Measurements from ENCODE around the gene NKX1-2.

Gene NKX1-2

DNA sequence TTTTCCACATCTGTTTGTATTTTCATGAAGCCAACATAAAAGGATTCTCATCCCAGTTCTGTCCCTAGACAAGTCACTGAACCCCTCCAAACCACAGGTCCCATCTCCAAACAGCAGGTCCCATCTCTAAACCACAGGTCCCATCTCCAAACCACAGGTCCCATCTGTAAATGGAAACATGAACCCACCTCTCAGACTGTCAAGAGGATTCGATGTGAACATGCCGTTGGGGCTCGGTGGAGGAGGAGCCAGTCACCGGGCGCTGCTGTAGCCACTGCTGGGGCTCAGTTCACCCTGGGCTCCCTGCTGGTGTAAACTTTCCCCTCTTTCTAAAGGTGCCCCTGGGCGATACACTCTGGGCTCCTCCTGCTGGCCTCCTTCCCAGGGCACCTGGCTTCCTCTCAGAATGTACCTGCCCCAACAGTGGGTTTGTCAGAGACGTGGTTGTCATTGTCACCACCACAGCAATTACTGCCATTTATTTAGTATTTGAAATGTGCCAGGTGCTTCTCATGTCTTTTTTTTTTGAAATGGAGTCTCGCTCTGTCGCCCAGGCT lies 24.8 kb upstream of the NKX1-2 start:
- DNase-seq, result no peak

- no peak for DNase-seq
These were observed 23.2 kb upstream of the NKX1-2 start for GRCh38 chr10:124473070-124473469.

DNA sequence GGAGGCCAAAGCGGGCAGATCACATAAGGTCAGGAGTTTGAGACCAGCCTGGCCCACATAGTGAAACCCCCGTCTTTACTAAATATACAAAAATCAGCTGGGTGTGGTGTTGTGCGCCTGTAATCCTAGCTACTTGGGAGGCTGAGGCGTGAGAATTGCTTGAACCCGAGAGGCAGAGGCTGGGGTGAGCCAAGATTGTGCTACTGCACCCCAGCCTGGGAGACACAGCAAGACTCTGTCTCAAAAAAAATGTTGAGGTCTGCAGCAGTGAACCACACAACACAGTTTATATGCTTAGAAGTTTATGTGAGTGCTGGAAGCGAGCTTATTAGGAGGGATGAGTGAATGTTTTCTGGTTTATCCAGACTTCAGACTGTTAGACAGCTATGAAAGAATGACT lies 22.2 kb upstream of the NKX1-2 start:
- DNase-seq, result no peak

- no peak for DNase-seq
These were observed 21.0 kb upstream of the NKX1-2 start for GRCh38 chr10:124470544-124471434.

- no peak for DNase-seq
These were observed 20.2 kb upstream of the NKX1-2 start for GRCh38 chr10:124469956-124470484.

- DNase-seq, result no peak
These were observed 18.8 kb upstream of the NKX1-2 start for GRCh38 chr10:124468624-124469023.

DNA sequence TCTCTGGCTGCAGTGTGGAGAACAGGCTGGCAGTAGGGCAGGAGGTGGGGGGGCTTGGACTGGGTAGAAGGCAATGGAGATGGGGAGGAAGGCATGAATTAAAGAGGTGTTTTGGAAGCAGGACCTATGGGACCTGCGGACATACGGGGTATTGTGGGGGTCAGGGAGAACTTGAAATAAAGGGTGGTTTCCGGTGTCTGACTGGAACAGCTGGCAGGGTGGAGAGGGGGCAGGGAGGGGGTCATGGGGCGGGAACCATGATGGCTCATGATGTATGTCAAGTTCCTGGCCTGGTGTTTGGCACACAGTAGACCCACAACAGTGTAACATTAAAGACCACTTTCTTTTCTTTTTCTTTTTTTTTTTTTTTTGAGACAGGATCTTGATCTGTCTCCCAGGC lies 17.3 kb upstream of the NKX1-2 start:
- no peak for DNase-seq

DNA sequence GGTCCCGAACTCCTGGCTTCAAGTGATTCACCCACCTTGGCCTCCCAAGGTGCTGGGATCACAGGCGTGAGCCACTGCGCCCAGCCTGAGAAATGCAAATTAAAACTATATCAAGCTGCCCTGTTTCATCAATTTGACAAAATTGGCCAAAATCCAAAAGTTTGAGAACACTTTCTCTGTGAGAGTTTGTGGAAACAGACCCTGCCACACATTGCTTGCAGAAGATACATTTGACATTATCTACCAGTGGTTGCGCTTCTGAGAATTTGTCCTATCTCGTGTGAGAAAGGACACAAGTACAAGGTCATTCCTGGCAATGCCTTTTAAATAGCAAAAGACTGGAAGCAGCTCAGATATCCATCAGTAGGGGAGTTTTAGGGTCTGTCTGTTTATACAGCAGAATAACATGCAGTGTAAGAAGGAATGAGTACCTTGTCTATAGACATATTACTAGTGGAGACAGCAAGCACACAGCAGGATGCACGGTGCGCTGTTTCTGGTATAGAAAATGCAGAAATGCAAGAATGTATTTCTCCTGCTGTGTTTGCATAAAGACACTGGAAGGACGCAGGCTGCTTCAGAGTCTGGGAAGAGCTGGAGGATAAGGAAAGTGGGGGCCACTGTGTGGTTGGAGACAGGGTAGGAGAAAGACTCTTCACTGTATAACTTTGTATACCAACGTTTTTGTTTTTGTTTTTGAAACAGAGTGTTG lies 16.1 kb upstream of the NKX1-2 start:
- no peak for DNase-seq

GRCh38 chr10:124465003-124465776 lies 15.4 kb upstream of the NKX1-2 start:
- DNase-seq, result no peak

- DNase-seq, result no peak
These were observed 14.5 kb upstream of the NKX1-2 start for GRCh38 chr10:124464028-124464965.

DNA sequence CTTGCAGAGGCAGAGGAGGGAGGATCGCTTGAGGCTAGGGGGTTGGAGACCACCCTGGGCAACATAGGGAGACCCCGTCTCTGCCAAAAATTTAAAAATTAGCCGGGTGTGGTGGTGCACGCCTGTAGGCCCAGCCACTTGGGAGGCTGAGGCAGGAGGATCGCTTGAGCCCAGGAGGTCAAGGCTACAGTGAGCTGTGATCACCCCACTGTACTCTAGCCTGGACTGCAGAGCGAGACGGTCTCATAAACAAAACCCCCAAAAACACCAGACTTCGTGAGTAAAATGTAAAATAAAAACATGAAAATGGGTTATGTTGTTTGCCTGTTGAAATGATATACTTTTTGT lies 12.5 kb upstream of the NKX1-2 start:
- DNase-seq, result no peak

DNA sequence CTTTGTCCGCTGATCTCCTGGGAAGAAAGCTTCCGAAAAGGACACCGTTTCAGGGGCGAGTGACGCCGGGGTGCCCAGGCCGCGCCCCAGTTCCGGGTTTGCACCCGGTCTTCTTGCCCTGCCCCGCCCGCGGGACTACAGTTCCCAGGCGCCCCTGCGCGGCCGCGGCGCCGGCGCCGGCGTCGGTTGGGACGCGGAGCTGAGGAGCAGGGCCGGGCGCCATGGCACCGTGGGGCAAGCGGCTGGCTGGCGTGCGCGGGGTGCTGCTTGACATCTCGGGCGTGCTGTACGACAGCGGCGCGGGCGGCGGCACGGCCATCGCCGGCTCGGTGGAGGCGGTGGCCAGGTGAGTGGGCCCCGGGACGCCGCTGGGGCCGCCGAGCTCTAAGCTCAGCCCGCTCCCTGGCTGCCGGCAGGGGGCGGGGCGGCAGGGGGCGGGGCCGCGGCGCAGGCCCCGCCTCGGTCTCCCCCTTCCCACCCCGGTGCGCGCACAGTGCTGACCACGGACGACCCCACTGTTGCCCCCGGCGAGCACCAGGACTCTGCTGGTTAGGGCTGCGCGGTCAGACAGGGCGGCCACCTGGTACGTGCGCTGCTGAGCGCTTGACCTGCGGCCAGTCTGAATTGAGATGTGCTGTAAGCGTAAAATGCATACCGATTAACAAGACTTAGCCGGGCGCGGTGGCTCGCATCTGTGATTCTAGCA lies 12.0 kb upstream of the NKX1-2 start, which contains the start of gene LHPP:
LHPP (plus strand) TSS at position 182 of the 706 bp plus-strand sequence; CDS start at position 222, 40 bp downstream.
- peak; percentile 99 for DNase-seq

GRCh38 chr10:124460144-124460543 lies 10.3 kb upstream of the NKX1-2 start:
- DNase-seq, result no peak

DNA sequence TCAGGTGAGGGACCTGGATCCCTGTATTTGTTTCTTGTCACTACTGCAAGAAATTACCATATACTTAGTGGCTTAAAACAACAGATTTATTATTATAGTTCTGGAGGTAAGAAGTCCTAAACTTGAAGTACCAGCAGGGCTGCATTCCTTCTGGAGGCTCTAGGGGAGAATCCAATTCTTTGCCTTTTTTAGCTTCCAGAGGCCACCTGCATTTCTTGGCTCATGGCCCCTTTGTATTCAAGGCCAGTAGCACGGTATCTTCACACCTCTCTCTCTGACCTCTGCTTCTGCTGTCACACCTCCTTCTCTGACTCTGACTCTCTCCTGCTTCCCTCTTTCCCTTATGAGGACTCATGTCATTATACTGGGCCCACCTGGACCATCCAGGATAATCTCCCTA lies 9.6 kb upstream of the NKX1-2 start:
- no peak for DNase-seq

DNA sequence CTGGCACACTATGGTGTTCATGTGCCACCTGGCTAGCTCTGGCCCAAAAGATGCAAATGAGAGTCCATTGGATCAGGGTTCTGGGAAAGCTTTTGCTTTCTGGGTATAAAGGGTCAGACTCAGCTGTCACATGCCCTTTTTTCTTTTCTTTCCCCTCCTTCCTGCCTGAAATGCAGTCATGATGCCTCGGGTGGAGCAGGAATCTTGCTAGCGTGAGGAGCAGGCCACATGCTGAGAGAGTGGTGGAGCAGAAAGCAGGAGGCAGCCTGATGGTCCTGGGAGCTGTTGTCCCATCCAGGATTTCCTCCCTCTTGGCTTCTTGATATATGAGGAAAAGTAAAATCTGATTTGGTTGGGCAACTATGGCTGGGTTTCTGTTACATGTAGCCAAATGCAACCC lies 9.1 kb upstream of the NKX1-2 start:
- no peak for DNase-seq

GRCh38 chr10:124458473-124458872 lies 8.6 kb upstream of the NKX1-2 start:
- no peak for DNase-seq

- no peak for DNase-seq
These were observed 5.6 kb upstream of the NKX1-2 start for GRCh38 chr10:124455441-124455840.

DNA sequence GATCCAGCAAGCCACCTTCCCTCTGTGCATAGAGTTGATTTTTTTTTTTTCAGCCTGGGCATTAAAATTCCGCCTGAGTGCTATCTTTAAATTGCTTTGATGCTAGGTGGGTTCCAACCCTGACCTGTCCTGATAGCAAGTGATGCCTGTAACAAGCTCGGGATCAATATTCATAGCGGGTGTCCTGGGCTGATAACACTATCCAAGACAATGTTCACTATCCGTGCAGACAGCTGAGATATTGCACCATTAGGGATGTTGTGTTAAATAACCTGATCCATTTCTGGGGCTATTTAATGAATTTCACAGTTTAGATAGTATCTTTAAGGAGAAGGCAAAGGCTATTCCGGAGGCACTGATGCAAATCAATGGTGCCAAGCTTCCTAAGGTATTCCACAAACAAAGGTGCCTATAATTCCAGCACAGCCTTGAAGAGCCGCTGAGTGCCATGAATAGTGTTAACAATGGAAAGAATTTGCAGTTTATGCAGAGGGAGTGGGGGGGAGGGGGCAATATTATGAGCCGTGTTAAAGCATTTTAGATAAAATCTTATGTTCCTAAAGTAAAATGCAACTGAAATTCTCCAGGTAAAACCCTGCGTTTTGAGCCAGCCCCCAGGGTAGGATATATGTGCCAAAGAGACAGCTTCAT lies 4.2 kb upstream of the NKX1-2 start:
- no peak for DNase-seq

DNA sequence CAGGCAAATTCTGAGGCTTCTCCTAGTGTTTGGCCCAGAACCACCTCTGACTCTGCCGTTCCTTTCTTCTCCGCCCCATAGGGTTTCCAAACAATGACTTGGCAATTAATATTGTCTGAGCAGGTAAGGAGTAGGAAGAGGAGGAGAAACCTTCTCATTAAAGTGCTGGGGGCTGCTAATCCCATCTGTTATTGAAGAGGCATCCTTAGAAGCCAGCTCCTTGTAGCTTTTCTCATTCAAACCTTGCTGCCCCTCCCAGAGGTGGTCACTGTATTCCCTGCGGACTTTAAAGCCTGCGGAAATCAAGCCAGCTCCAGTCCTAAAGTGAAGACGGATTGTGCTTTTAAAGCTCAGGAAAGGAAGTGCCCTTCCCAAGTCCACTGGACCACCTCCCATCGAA lies 1.4 kb upstream of the NKX1-2 start:
- DNase-seq, result no peak

GRCh38 chr10:124450783-124451057 lies 885 bp upstream of the NKX1-2 start:
- no peak for DNase-seq
